GM19438 (cell line): Measurements from ENCODE around the gene TBC1D2.

Experiments
- ATAC-seq: cut with Tn5 transposase; IDR thresholded peaks from one replicate; pipeline ENCODE4 v1.9.1; 2021; ENCODE audit warnings: low read depth; ENCODE audit not compliant: unreplicated experiment

Gene TBC1D2

GRCh38 chr9:98241357-98242300 lies 13.8 kb downstream of the TBC1D2 start:
- ATAC-seq: no peak

GRCh38 chr9:98240475-98240874 lies 15.0 kb downstream of the TBC1D2 start:
- no peak for ATAC-seq

- ATAC-seq: no peak
Measured at GRCh38 chr9:98236901-98237487, 18.5 kb downstream of the TBC1D2 start.

GRCh38 chr9:98235126-98235525 lies 20.3 kb downstream of the TBC1D2 start:
- no peak for ATAC-seq

GRCh38 chr9:98234245-98234825 lies 21.1 kb downstream of the TBC1D2 start:
- ATAC-seq: no peak

- ATAC-seq: no peak
Measured at GRCh38 chr9:98232926-98233325, 22.5 kb downstream of the TBC1D2 start.

- no peak for ATAC-seq
Measured at GRCh38 chr9:98231770-98232478, 23.5 kb downstream of the TBC1D2 start.

GRCh38 chr9:98230789-98231188 lies 24.7 kb downstream of the TBC1D2 start:
- ATAC-seq: no peak

- ATAC-seq: no peak
Measured at GRCh38 chr9:98230304-98230703, 25.1 kb downstream of the TBC1D2 start.

- no peak for ATAC-seq
Measured at GRCh38 chr9:98229620-98230019, 25.8 kb downstream of the TBC1D2 start.

GRCh38 chr9:98229090-98229395 lies 26.4 kb downstream of the TBC1D2 start:
- ATAC-seq: no peak

GRCh38 chr9:98228392-98229089 lies 26.9 kb downstream of the TBC1D2 start:
- ATAC-seq: no peak

- no peak for ATAC-seq
Measured at GRCh38 chr9:98227883-98228282, 27.6 kb downstream of the TBC1D2 start.

- no peak for ATAC-seq
Measured at GRCh38 chr9:98226957-98227356, 28.5 kb downstream of the TBC1D2 start.

- no peak for ATAC-seq
Measured at GRCh38 chr9:98226516-98226915, 28.9 kb downstream of the TBC1D2 start.

GRCh38 chr9:98225015-98225442 lies 30.4 kb downstream of the TBC1D2 start:
- ATAC-seq: no peak

- no peak for ATAC-seq
Measured at GRCh38 chr9:98222885-98223691, 32.4 kb downstream of the TBC1D2 start.

GRCh38 chr9:98220911-98221310 lies 34.5 kb downstream of the TBC1D2 start:
- ATAC-seq: no peak

GRCh38 chr9:98219794-98220370 lies 35.6 kb downstream of the TBC1D2 start:
- no peak for ATAC-seq
